K562 (cell line): ENCODE results near the gene SLC26A1. TPM values are rescaled to one million over a fixed set of nuclear protein-coding genes. Genes with fewer than 3 reads are reported as not detected.

Experiments used
- EP400 ChIP-seq: fragments of 450-650 bp; IDR thresholded peaks from 2 replicates; pipeline ENCODE4 v1.6.1; 2017; ENCODE audit warnings: antibody characterized with exemption, mild to moderate bottlenecking, moderate library complexity
- ERF ChIP-seq: fragments of 450-650 bp; formaldehyde crosslinking; IDR thresholded peaks from 2 replicates; pipeline ENCODE4 v1.4.0; 2020; ENCODE audit warnings: mild to moderate bottlenecking, mixed read lengths
- ESRRA ChIP-seq: fragments of 450-650 bp; IDR thresholded peaks from 2 replicates; pipeline ENCODE4 v1.6.1; 2014; ENCODE audit warnings: low read depth, mild to moderate bottlenecking, moderate library complexity, borderline replicate concordance
- NONO ChIP-seq, 2 experiments: fragments of 200-400 bp in 1 of 2; fragments of 450-650 bp in 1 of 2; formaldehyde crosslinking in 1 of 2; IDR thresholded peaks; 2 replicates each; pipeline ENCODE4 v1.6.1; 2017; ENCODE audit warnings: low read depth in 2 of 2, mild to moderate bottlenecking in 2 of 2, moderate library complexity in 2 of 2, low read length in 1 of 2
- REST ChIP-seq, 2 experiments: fragments of 450-650 bp; formaldehyde crosslinking in 1 of 2; IDR thresholded peaks; 2 replicates each; pipeline versions ENCODE4 v1.4.0 to v1.6.1; 2014 to 2020; ENCODE audit warnings: mild to moderate bottlenecking in 2 of 2, borderline replicate concordance in 1 of 2, low read depth in 1 of 2
- RNF2 ChIP-seq: sonication (generic); IDR thresholded peaks from 2 replicates; pipeline ENCODE4 v1.6.1; 2016
- TFAP4 ChIP-seq: sonication (generic); formaldehyde crosslinking; IDR thresholded peaks from 2 replicates; pipeline ENCODE4 v1.8.0; 2022; ENCODE audit warnings: missing genetic modification reagents, mild to moderate bottlenecking, moderate library complexity, borderline replicate concordance
- TOE1 ChIP-seq, 2 experiments: fragments of 450-650 bp in 1 of 2; sonication (generic) in 1 of 2; formaldehyde crosslinking in 1 of 2; IDR thresholded peaks; 2 replicates each; pipeline versions ENCODE4 v1.7.1 to v1.8.0; 2016 to 2022; ENCODE audit warnings: borderline replicate concordance in 2 of 2, mild to moderate bottlenecking in 2 of 2, antibody characterized with exemption in 1 of 2, inconsistent platforms in 1 of 2, low read depth in 1 of 2, missing genetic modification reagents in 1 of 2, moderate library complexity in 1 of 2
- ZNF347 ChIP-seq: fragments of 450-650 bp; formaldehyde crosslinking; IDR thresholded peaks from 2 replicates; pipeline ENCODE4 v1.4.0; 2020; ENCODE audit warnings: low read depth, mild to moderate bottlenecking, moderate library complexity
- ZNF431 ChIP-seq: sonication (generic); formaldehyde crosslinking; IDR thresholded peaks from 2 replicates; pipeline ENCODE4 v1.8.0; 2022; ENCODE audit warnings: mild to moderate bottlenecking, missing genetic modification reagents
- ZNF644 ChIP-seq: fragments of 200-800 bp; sonication (Bioruptor generic); IDR thresholded peaks from 2 replicates; pipeline ENCODE4 v1.6.1; 2016; ENCODE audit warnings: low read depth, missing genetic modification characterization, missing compliant biosample characterization
- polyA plus RNA-seq, 8 experiments: library from polyadenylated mRNA; depleted of rRNA in 4 of 8; stranded (reverse) in 5 of 8; unstranded in 3 of 8; fragments of >200 nt; fragmentation: Nextera tagmentation in 2 of 8; fragmentation: Illumina TruSeq in 1 of 8; extraction: Ambion mirVana in 2 of 8; extraction: Trizol in 1 of 8; gene quantifications; 2 replicates each; pipeline versions ENCODE4 v1.2.1 to v1.2.3, GENCODE V29; 2011 to 2014; ENCODE audit warnings: inconsistent platforms in 1 of 8, missing spikeins in 1 of 8
- total RNA-seq, 7 experiments: library from RNA; depleted of rRNA in 6 of 7; stranded (reverse); fragments of >200 nt in 6 of 7; fragmentation: Illumina TruSeq in 2 of 7; extraction: Trizol in 2 of 7; gene quantifications; 2 replicates each; pipeline versions ENCODE4 v1.2.1 to v1.2.3, GENCODE V29; 2011 to 2021; ENCODE audit warnings: low replicate concordance in 1 of 7
- TF ChIP-seq, protein P1 (sequence below), 2 experiments: IDR thresholded peaks in 1 of 2; conservative IDR thresholded peaks in 1 of 2; 2 replicates each; pipeline ENCODE4 v1.6.1; 2016; ENCODE audit warnings: low read depth in 2 of 2, mild to moderate bottlenecking in 1 of 2, missing compliant biosample characterization in 1 of 2, missing genetic modification characterization in 1 of 2, moderate library complexity in 1 of 2

Gene SLC26A1
- total and polyA plus RNA-seq, 9 of the 15 experiments (the other 6 are each of a cell fraction or from before 2014, with no cell fraction given) = 0.11 to 4.2 (median 0.95) TPM

- TF ChIP-seq TOE1 (IDR thresholded peaks at IDR 0.05; ENCODE audit: borderline replicate concordance) (peak; percentile 81; the same call in 1 of the 2 replicates), TOE1 (CRISPR knock-in tag; IDR thresholded peaks at IDR 0.05; ENCODE audit: borderline replicate concordance, low read depth) (peak; percentile 71; the same call in 1 of the 2 replicates), NONO (IDR thresholded peaks at IDR 0.05; ENCODE audit: low read depth in 2 of 2, low read length in 1 of 2) (no peak), ESRRA (peak; percentile 85), REST (IDR thresholded peaks at IDR 0.05; ENCODE audit: borderline replicate concordance) (peak; percentile 62), REST (CRISPR knock-in tag; IDR thresholded peaks at IDR 0.05; ENCODE audit: low read depth) (peak; percentile 52; the same call in 1 of the 2 replicates), TFAP4 (CRISPR knock-in tag) (peak; percentile 54; the same call in 1 of the 2 replicates), RNF2 (peak; percentile 54), EP400 (peak; percentile 69; the same call in 1 of the 2 replicates), ZNF644 (tag) (0 out of 2 replicates have a peak, but pooled peaks have one; percentile 45), ERF (CRISPR knock-in tag) (0 out of 2 replicates have a peak, but pooled peaks have one; percentile 29), ZNF347 (CRISPR knock-in tag) (no peak), ZNF431 (CRISPR knock-in tag) (0 out of 2 replicates have a peak, but pooled peaks have one; percentile 22)
- TF ChIP-seq, protein P1, sequence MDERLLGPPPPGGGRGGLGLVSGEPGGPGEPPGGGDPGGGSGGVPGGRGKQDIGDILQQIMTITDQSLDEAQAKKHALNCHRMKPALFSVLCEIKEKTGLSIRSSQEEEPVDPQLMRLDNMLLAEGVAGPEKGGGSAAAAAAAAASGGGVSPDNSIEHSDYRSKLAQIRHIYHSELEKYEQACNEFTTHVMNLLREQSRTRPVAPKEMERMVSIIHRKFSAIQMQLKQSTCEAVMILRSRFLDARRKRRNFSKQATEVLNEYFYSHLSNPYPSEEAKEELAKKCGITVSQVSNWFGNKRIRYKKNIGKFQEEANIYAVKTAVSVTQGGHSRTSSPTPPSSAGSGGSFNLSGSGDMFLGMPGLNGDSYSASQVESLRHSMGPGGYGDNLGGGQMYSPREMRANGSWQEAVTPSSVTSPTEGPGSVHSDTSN (CRISPR knock-in tag; IDR thresholded peaks at IDR 0.05; ENCODE audit: low read depth) = no peak
- TF ChIP-seq, protein P1 (tag; conservative IDR thresholded peaks at IDR 0.05; ENCODE audit: low read depth) = no peak
These were observed 700 bp downstream of the SLC26A1 start (continued) for GRCh38 chr4:992297-993110.
